Measurements from ENCODE around the gene FURIN. TPM values are rescaled to one million over a fixed set of nuclear protein-coding genes. Genes with fewer than 3 reads are reported as not detected.
A peak's percentile ranks its signal among the peaks of the same experiment; 100 is the strongest.

Gene FURIN
- total RNA-seq, 1 experiment from 2014 or later, result 35.1 TPM

DNA sequence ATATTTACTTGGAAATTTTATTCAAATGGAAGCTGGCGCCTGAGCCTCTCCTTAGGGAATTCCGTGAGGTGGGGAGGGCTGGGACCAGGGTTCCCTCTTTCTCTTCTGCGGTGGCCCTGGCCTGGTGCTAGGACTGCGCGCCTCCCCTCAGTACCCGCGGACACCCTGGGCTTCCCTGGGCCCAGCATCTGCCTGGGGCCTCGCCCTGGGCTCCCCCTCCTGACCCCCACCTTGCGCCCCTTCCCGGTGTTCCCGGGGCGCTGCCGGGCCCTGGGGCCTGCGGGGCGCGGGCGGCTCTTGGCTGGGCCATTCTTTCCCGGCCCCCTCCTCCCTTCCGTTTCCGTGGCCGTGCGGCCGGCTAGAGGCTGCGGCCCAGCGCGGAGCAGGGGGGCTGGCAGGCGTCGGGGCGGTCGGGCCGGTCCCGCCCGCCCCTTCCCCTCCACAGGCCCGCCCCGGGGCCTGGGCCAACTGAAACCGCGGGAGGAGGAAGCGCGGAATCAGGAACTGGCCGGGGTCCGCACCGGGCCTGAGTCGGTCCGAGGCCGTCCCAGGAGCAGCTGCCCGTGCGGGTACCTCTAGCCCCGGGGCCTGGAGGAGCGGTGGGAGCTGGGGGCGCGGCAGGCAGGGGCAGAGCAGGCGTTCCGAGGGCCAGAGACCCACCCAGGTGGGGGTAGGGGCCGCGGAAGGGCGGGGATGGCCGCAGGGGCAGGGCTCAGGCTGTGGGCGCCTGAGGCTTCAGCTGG is 15.8 kb downstream of the FURIN start, which contains the start of gene FES:
TSS of gene FES (plus strand) at position 529 of the 743 bp plus-strand sequence. CDS start 542 bp downstream, outside the sequence.
- no peaks in the 10 kb centered on the region for H4K20me1 ChIP-seq (ENCODE audit: control insufficient read depth, insufficient read depth, insufficient read length)
- Mint-ChIP-seq H3K27ac (peak within 1 kb of the TSS in 2 of 3 experiments; percentile 49 to 77; a peak in 2 of 7 replicates), H3K4me3 (peak within 1 kb of the TSS; percentile 40 to 51; a peak in 3 of 5 replicates), H3K27me3 (ENCODE audit: low read depth) (no peaks in the 10 kb centered on the region), H3K9me3 (no peaks in the 10 kb centered on the region), H3K4me1 (peaks cover 14 to 21% of the 10 kb centered on the region in 2 experiments), H3K36me3 (ENCODE audit: insufficient read depth in 1 of 3, low read depth in 3 of 3) (peaks cover 5 to 17% (median 6%) of the 10 kb centered on the region in 3 experiments; a peak in 4 of 7 replicates)
- no peak within 1 kb of the TSS for H3K27ac ChIP-seq (ENCODE audit: insufficient read length, low read depth, low read length)
- H3K4ac ChIP-seq (ENCODE audit: low read depth, low read length), result no peak within 1 kb of the TSS
- H2BK20ac ChIP-seq (ENCODE audit: low read depth, low read length, poor library complexity, severe bottlenecking), result no peak within 1 kb of the TSS
- H3T11ph ChIP-seq (ENCODE audit: low read length), result no peak within 1 kb of the TSS
- H3K4me1 ChIP-seq (ENCODE audit: insufficient read depth, low read length), result no peaks in the 10 kb centered on the region
- peak within 1 kb of the TSS; percentile 8 for H3K4me2 ChIP-seq (ENCODE audit: insufficient read depth, insufficient read length, low read length)
- no peaks in the 10 kb centered on the region for H3K79me1 ChIP-seq (ENCODE audit: insufficient read depth, low read depth, low read length, poor library complexity, severe bottlenecking)
- H3K23ac ChIP-seq (ENCODE audit: insufficient read length, low read depth, low read length), result no peak within 1 kb of the TSS
- no peaks in the 10 kb centered on the region for H3K79me2 ChIP-seq (ENCODE audit: insufficient read depth, low read length)
- H2BK5ac ChIP-seq (ENCODE audit: insufficient read length, low read length), result no peak within 1 kb of the TSS
- H3K9me3 ChIP-seq (ENCODE audit: control insufficient read depth, low read depth, low read length), result no peaks in the 10 kb centered on the region
- H4K8ac ChIP-seq (replicated peaks; ENCODE audit: insufficient read length, low read depth, low read length), result no peak within 1 kb of the TSS
- H3K18ac ChIP-seq (ENCODE audit: insufficient read length, low read depth, low read length), result peak within 1 kb of the TSS; percentile 57
- no peak within 1 kb of the TSS for H3K56ac ChIP-seq (ENCODE audit: insufficient read length, low read depth, low read length)
- TF ChIP-seq, protein P1, sequence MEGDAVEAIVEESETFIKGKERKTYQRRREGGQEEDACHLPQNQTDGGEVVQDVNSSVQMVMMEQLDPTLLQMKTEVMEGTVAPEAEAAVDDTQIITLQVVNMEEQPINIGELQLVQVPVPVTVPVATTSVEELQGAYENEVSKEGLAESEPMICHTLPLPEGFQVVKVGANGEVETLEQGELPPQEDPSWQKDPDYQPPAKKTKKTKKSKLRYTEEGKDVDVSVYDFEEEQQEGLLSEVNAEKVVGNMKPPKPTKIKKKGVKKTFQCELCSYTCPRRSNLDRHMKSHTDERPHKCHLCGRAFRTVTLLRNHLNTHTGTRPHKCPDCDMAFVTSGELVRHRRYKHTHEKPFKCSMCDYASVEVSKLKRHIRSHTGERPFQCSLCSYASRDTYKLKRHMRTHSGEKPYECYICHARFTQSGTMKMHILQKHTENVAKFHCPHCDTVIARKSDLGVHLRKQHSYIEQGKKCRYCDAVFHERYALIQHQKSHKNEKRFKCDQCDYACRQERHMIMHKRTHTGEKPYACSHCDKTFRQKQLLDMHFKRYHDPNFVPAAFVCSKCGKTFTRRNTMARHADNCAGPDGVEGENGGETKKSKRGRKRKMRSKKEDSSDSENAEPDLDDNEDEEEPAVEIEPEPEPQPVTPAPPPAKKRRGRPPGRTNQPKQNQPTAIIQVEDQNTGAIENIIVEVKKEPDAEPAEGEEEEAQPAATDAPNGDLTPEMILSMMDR (conservative IDR thresholded peaks at IDR 0.05), result no peak
- H2BK120ac ChIP-seq (ENCODE audit: low read depth, low read length, poor library complexity, severe bottlenecking), result no peak within 1 kb of the TSS
- WGBS (ENCODE audit: extremely low coverage, insufficient read length, low lambda C conversion rate), result no CpG with 5 or more reads among the region's 58 CpGs
- H2BK15ac ChIP-seq (ENCODE audit: low read depth, low read length), result no peak within 1 kb of the TSS
- H2AFZ ChIP-seq (ENCODE audit: low read length), result no peak within 1 kb of the TSS
- no peaks in the 10 kb centered on the region for H3K27me3 ChIP-seq (ENCODE audit: insufficient read depth, low read length)
- no peak within 1 kb of the TSS for H3K9ac ChIP-seq (ENCODE audit: extremely low read depth, insufficient read length, low read length)
- H3K23me2 ChIP-seq (ENCODE audit: insufficient read length, low read depth, low read length, poor library complexity, severe bottlenecking), result peaks cover 7% of the 10 kb centered on the region
- H4K5ac ChIP-seq (ENCODE audit: insufficient read length, low read depth, low read length), result no peak within 1 kb of the TSS
- H4K91ac ChIP-seq (ENCODE audit: insufficient read length, low read depth, low read length), result no peak within 1 kb of the TSS
- no peak within 1 kb of the TSS for H2BK12ac ChIP-seq (ENCODE audit: insufficient read length, low read depth, low read length)
- peak within 1 kb of the TSS; percentile 74 for H3K14ac ChIP-seq (ENCODE audit: insufficient read depth, low read length)
- H2AK5ac ChIP-seq (ENCODE audit: insufficient read length, low read length), result no peak within 1 kb of the TSS
- peak; percentile 61 for DNase-seq
